Thymus (tissue), 11 donors: Measurements from ENCODE around the gene NYAP2. TPM values are rescaled to one million over a fixed set of nuclear protein-coding genes. Genes with fewer than 3 reads are reported as not detected.

Experiments
- DNase-seq, 9 donors: peaks; one replicate each; pipeline ENCODE4 v3.0.0-alpha.2; 2013; ENCODE audit warnings: low spot score in 9 of 9, low read depth in 6 of 9, missing footprints in 1 of 9
- H3K27ac ChIP-seq, 2 donors: one replicate each; pipeline ENCODE4 v1.5.1; 2013; ENCODE audit warnings: control low read depth in 1 of 2, low read depth in 1 of 2, low read length in 1 of 2, mild to moderate bottlenecking in 1 of 2, moderate library complexity in 1 of 2
- H3K27me3 ChIP-seq, 2 donors: one replicate each; pipeline ENCODE4 v1.5.1; 2013; ENCODE audit warnings: low read length in 1 of 2; ENCODE audit not compliant: control insufficient read depth in 2 of 2, insufficient read depth in 1 of 2
- H3K36me3 ChIP-seq, 2 donors: one replicate each; pipeline ENCODE4 v1.5.1; 2013; ENCODE audit warnings: low read length in 1 of 2, mild to moderate bottlenecking in 1 of 2, moderate library complexity in 1 of 2; ENCODE audit not compliant: control insufficient read depth in 2 of 2, insufficient read depth in 2 of 2
- H3K4me1 ChIP-seq, 2 donors: one replicate each; pipeline ENCODE4 v1.5.1; 2013; ENCODE audit warnings: low read length in 2 of 2; ENCODE audit not compliant: control insufficient read depth in 2 of 2, insufficient read depth in 2 of 2
- H3K4me3 ChIP-seq, 2 donors: one replicate each; pipeline ENCODE4 v1.5.1; 2013; ENCODE audit warnings: low read length in 2 of 2, control low read depth in 1 of 2, mild to moderate bottlenecking in 1 of 2
- H3K9me3 ChIP-seq, 2 donors: one replicate each; pipeline ENCODE4 v1.5.1; 2013; ENCODE audit warnings: low read length in 1 of 2, mild to moderate bottlenecking in 1 of 2; ENCODE audit not compliant: control insufficient read depth in 2 of 2, insufficient read depth in 1 of 2
- WGBS: extraction: QIAGEN DNeasy Blood & Tissue Kit; methylation state at CpG from one replicate; pipeline ENCODE4 v1.1.7; 2013; 5-methylcytosine and 5-hydroxymethylcytosine counted together
- polyA plus RNA-seq: library from polyadenylated mRNA; stranded (reverse); fragments of 200-250 nt; gene quantifications from one replicate; pipeline ENCODE4 v1.2.3, GENCODE V29; 2013
- total RNA-seq: library from RNA; stranded (reverse); fragments of 120-200 nt; gene quantifications from one replicate; pipeline ENCODE4 v1.2.4, GENCODE V29; 2013
- donor health status: healthy.

Gene NYAP2
- total and polyA plus RNA-seq, 2 donors, result 0.02 to 0.05 TPM

GRCh38 chr2:225599856-225600255 is 200.3 kb downstream of the NYAP2 start:
- no peaks in the 10 kb centered on the region for H3K4me1 ChIP-seq
- H3K27me3 ChIP-seq, result no peaks in the 10 kb centered on the region
- H3K4me3 ChIP-seq, result no peak overlapping the region
- 81% methylated on average over 1 of the region's 1 CpG for WGBS
- H3K36me3 ChIP-seq, result no peaks in the 10 kb centered on the region
- no peaks in the 10 kb centered on the region for H3K9me3 ChIP-seq
- no peak for DNase-seq
- H3K27ac ChIP-seq, result no peak overlapping the region

- Histone ChIP-seq H3K36me3 (no peaks in the 10 kb centered on the region), H3K9me3 (no peaks in the 10 kb centered on the region), H3K27me3 (no peaks in the 10 kb centered on the region), H3K27ac (no peak overlapping the region), H3K4me3 (no peak overlapping the region), H3K4me1 (no peaks in the 10 kb centered on the region)
- no peak for DNase-seq
Measured at GRCh38 chr2:225600444-225600843, 200.9 kb downstream of the NYAP2 start.

- no peaks in the 10 kb centered on the region for H3K4me1 ChIP-seq
- H3K4me3 ChIP-seq, result no peak overlapping the region
- no peaks in the 10 kb centered on the region for H3K9me3 ChIP-seq
- DNase-seq, result no peak
- 85% methylated on average over 4 of the region's 4 CpGs for WGBS
- H3K36me3 ChIP-seq, result no peaks in the 10 kb centered on the region
- no peaks in the 10 kb centered on the region for H3K27me3 ChIP-seq
- no peak overlapping the region for H3K27ac ChIP-seq
Measured at GRCh38 chr2:225600865-225601264, 201.4 kb downstream of the NYAP2 start.

GRCh38 chr2:225602205-225602604 is 202.7 kb downstream of the NYAP2 start:
- Histone ChIP-seq H3K9me3 (no peaks in the 10 kb centered on the region), H3K36me3 (no peaks in the 10 kb centered on the region), H3K27ac (no peak overlapping the region), H3K4me1 (no peaks in the 10 kb centered on the region), H3K4me3 (no peak overlapping the region), H3K27me3 (no peaks in the 10 kb centered on the region)
- no peak for DNase-seq
- WGBS, result 84% methylated on average over 4 of the region's 4 CpGs

GRCh38 chr2:225608136-225608535 is 208.6 kb downstream of the NYAP2 start:
- H3K36me3 ChIP-seq, result no peaks in the 10 kb centered on the region
- H3K4me3 ChIP-seq, result no peak overlapping the region
- 51% methylated on average over 1 of the region's 1 CpG for WGBS
- no peaks in the 10 kb centered on the region for H3K9me3 ChIP-seq
- no peaks in the 10 kb centered on the region for H3K27me3 ChIP-seq
- H3K27ac ChIP-seq, result no peak overlapping the region
- no peak for DNase-seq
- no peaks in the 10 kb centered on the region for H3K4me1 ChIP-seq

GRCh38 chr2:225612636-225613035 is 213.1 kb downstream of the NYAP2 start:
- no peaks in the 10 kb centered on the region for H3K9me3 ChIP-seq
- H3K4me3 ChIP-seq, result no peak overlapping the region
- WGBS, result 91% methylated on average over 1 of the region's 1 CpG
- no peak overlapping the region for H3K27ac ChIP-seq
- H3K36me3 ChIP-seq, result no peaks in the 10 kb centered on the region
- DNase-seq, result no peak
- H3K4me1 ChIP-seq, result no peaks in the 10 kb centered on the region
- no peaks in the 10 kb centered on the region for H3K27me3 ChIP-seq

GRCh38 chr2:225614915-225615314 is 215.4 kb downstream of the NYAP2 start:
- H3K27ac ChIP-seq, result no peak overlapping the region

GRCh38 chr2:225615514-225615913 is 216.0 kb downstream of the NYAP2 start:
- no peak for DNase-seq
- Histone ChIP-seq H3K9me3 (no peaks in the 10 kb centered on the region), H3K27ac (no peak overlapping the region), H3K4me1 (no peaks in the 10 kb centered on the region), H3K4me3 (no peak overlapping the region), H3K36me3 (no peaks in the 10 kb centered on the region), H3K27me3 (no peaks in the 10 kb centered on the region)
- WGBS, result 86% methylated on average over 3 of the region's 3 CpGs

More at GRCh38 chr2:225614915-225615314, 215.4 kb downstream of the NYAP2 start:
- H3K27me3 ChIP-seq, result no peaks in the 10 kb centered on the region
- H3K4me1 ChIP-seq, result no peaks in the 10 kb centered on the region
- WGBS, result 77% methylated on average over 2 of the region's 2 CpGs
- no peak overlapping the region for H3K4me3 ChIP-seq
- DNase-seq, result no peak
- no peaks in the 10 kb centered on the region for H3K36me3 ChIP-seq
- no peaks in the 10 kb centered on the region for H3K9me3 ChIP-seq

- no peak for DNase-seq
- WGBS, result 92% methylated on average over 4 of the region's 4 CpGs
- H3K4me3 ChIP-seq, result no peak overlapping the region
- no peaks in the 10 kb centered on the region for H3K4me1 ChIP-seq
- no peaks in the 10 kb centered on the region for H3K27me3 ChIP-seq
- no peak overlapping the region for H3K27ac ChIP-seq
- H3K9me3 ChIP-seq, result no peaks in the 10 kb centered on the region
- H3K36me3 ChIP-seq, result no peaks in the 10 kb centered on the region
Measured at GRCh38 chr2:225616372-225616771, 216.9 kb downstream of the NYAP2 start.

- Histone ChIP-seq H3K9me3 (no peaks in the 10 kb centered on the region), H3K4me3 (no peak overlapping the region), H3K4me1 (no peaks in the 10 kb centered on the region), H3K27me3 (no peaks in the 10 kb centered on the region), H3K36me3 (no peaks in the 10 kb centered on the region), H3K27ac (no peak overlapping the region)
- 87% methylated on average over 2 of the region's 2 CpGs for WGBS
- no peak for DNase-seq
Measured at GRCh38 chr2:225616848-225617247, 217.3 kb downstream of the NYAP2 start.
